Large intestine (tissue), 3 donors: Measurements from ENCODE around the gene RIPK4. TPM values are rescaled to one million over a fixed set of nuclear protein-coding genes. Genes with fewer than 3 reads are reported as not detected.

Source experiments
- DNase-seq, 2 donors: peaks; one replicate each; pipeline versions ENCODE4 v3.0.0 to v3.0.0-alpha.2; 2013
- H3K27ac ChIP-seq: one replicate; pipeline ENCODE4 v1.5.1; 2013; ENCODE audit warnings: low read length
- H3K27me3 ChIP-seq: 2 replicates; pipeline ENCODE4 v1.6.1; 2013; ENCODE audit warnings: low read length; ENCODE audit not compliant: control insufficient read depth, insufficient read depth
- H3K36me3 ChIP-seq: 2 replicates; pipeline ENCODE4 v1.6.1; 2013; ENCODE audit warnings: low read length; ENCODE audit not compliant: control insufficient read depth, insufficient read depth
- H3K4me1 ChIP-seq: one replicate; pipeline ENCODE4 v1.6.1; 2013; ENCODE audit warnings: low read length; ENCODE audit not compliant: control insufficient read depth, insufficient read depth
- H3K4me3 ChIP-seq: one replicate; pipeline ENCODE4 v1.5.1; 2013; ENCODE audit warnings: low read length
- H3K9me3 ChIP-seq: one replicate; pipeline ENCODE4 v1.6.1; 2013; ENCODE audit warnings: mild to moderate bottlenecking, low read depth, low read length, moderate library complexity; ENCODE audit not compliant: control insufficient read depth
- WGBS: methylation state at CpG from one replicate; pipeline ENCODE4 v1.1.5; 2013; ENCODE audit warnings: low lambda C conversion rate; ENCODE audit not compliant: insufficient coverage; 5-methylcytosine and 5-hydroxymethylcytosine counted together
- polyA plus RNA-seq: library from polyadenylated mRNA; unstranded; fragments of 120-200 nt; gene quantifications from one replicate; pipeline ENCODE4 v1.2.1, GENCODE V29; 2013

Gene RIPK4
- polyA plus RNA-seq, 1 donor, result 22.2 TPM

- no CpG with 5 or more reads among the region's 4 CpGs for WGBS
Measured at GRCh38 chr21:41805643-41806042, 38.8 kb upstream of the RIPK4 start.

GRCh38 chr21:41805038-41805437 is 38.2 kb upstream of the RIPK4 start:
- Histone ChIP-seq H3K27ac (no peak overlapping the region), H3K4me1 (no peaks in the 10 kb centered on the region), H3K36me3 (peaks cover 26% of the 10 kb centered on the region), H3K27me3 (no peaks in the 10 kb centered on the region), H3K9me3 (no peaks in the 10 kb centered on the region), H3K4me3 (no peak overlapping the region)
- DNase-seq, result no peak
- WGBS, result no CpG with 5 or more reads among the region's 10 CpGs

More at GRCh38 chr21:41805643-41806042, 38.8 kb upstream of the RIPK4 start:
- DNase-seq, result no peak
- no peak overlapping the region for H3K27ac ChIP-seq
- no peaks in the 10 kb centered on the region for H3K9me3 ChIP-seq
- no peaks in the 10 kb centered on the region for H3K4me1 ChIP-seq
- peaks cover 26% of the 10 kb centered on the region for H3K36me3 ChIP-seq
- H3K27me3 ChIP-seq, result no peaks in the 10 kb centered on the region
- H3K4me3 ChIP-seq, result no peak overlapping the region

GRCh38 chr21:41804381-41804780 is 37.5 kb upstream of the RIPK4 start:
- no peak overlapping the region for H3K4me3 ChIP-seq
- no peaks in the 10 kb centered on the region for H3K9me3 ChIP-seq
- WGBS, result no CpG with 5 or more reads among the region's 10 CpGs
- peaks cover 22% of the 10 kb centered on the region for H3K36me3 ChIP-seq
- no peak overlapping the region for H3K27ac ChIP-seq
- no peak for DNase-seq
- no peaks in the 10 kb centered on the region for H3K4me1 ChIP-seq
- H3K27me3 ChIP-seq, result no peaks in the 10 kb centered on the region

GRCh38 chr21:41803316-41803715 is 36.5 kb upstream of the RIPK4 start:
- no peak for DNase-seq
- H3K36me3 ChIP-seq, result peaks cover 24% of the 10 kb centered on the region
- WGBS, result no CpG with 5 or more reads among the region's 13 CpGs
- H3K9me3 ChIP-seq, result no peaks in the 10 kb centered on the region
- H3K27ac ChIP-seq, result no peak overlapping the region
- H3K4me3 ChIP-seq, result no peak overlapping the region
- no peaks in the 10 kb centered on the region for H3K27me3 ChIP-seq
- H3K4me1 ChIP-seq, result no peaks in the 10 kb centered on the region

- no peak overlapping the region for H3K4me3 ChIP-seq
- DNase-seq, result no peak
- no CpG with 5 or more reads among the region's 19 CpGs for WGBS
Measured at GRCh38 chr21:41802684-41803083, 35.8 kb upstream of the RIPK4 start.

GRCh38 chr21:41802198-41802584 is 35.3 kb upstream of the RIPK4 start:
- H3K9me3 ChIP-seq, result no peaks in the 10 kb centered on the region
- H3K4me3 ChIP-seq, result no peak overlapping the region
- H3K27me3 ChIP-seq, result no peaks in the 10 kb centered on the region
- no CpG with 5 or more reads among the region's 5 CpGs for WGBS
- no peaks in the 10 kb centered on the region for H3K4me1 ChIP-seq
- H3K27ac ChIP-seq, result no peak overlapping the region
- peaks cover 26% of the 10 kb centered on the region for H3K36me3 ChIP-seq
- no peak for DNase-seq

More at GRCh38 chr21:41802684-41803083, 35.8 kb upstream of the RIPK4 start:
- no peaks in the 10 kb centered on the region for H3K4me1 ChIP-seq
- H3K9me3 ChIP-seq, result no peaks in the 10 kb centered on the region
- H3K27ac ChIP-seq, result no peak overlapping the region
- H3K27me3 ChIP-seq, result no peaks in the 10 kb centered on the region
- H3K36me3 ChIP-seq, result peaks cover 26% of the 10 kb centered on the region

- Histone ChIP-seq H3K27me3 (no peaks in the 10 kb centered on the region), H3K4me1 (no peaks in the 10 kb centered on the region), H3K4me3 (no peak overlapping the region), H3K36me3 (peaks cover 26% of the 10 kb centered on the region), H3K27ac (no peak overlapping the region), H3K9me3 (no peaks in the 10 kb centered on the region)
- DNase-seq, result no peak
- 67% methylated on average over 3 of the region's 32 CpGs for WGBS
Measured at GRCh38 chr21:41801321-41802197, 34.7 kb upstream of the RIPK4 start.

- no peak overlapping the region for H3K27ac ChIP-seq
- H3K4me1 ChIP-seq, result no peaks in the 10 kb centered on the region
- H3K27me3 ChIP-seq, result no peaks in the 10 kb centered on the region
- no peak overlapping the region for H3K4me3 ChIP-seq
- WGBS, result no CpG with 5 or more reads among the region's 24 CpGs
- H3K9me3 ChIP-seq, result no peaks in the 10 kb centered on the region
- no peak for DNase-seq
- peaks cover 26% of the 10 kb centered on the region for H3K36me3 ChIP-seq
Measured at GRCh38 chr21:41800425-41801320, 33.8 kb upstream of the RIPK4 start.

- Histone ChIP-seq H3K9me3 (no peaks in the 10 kb centered on the region), H3K27ac (no peak overlapping the region), H3K27me3 (no peaks in the 10 kb centered on the region), H3K4me1 (no peaks in the 10 kb centered on the region), H3K36me3 (peaks cover 24% of the 10 kb centered on the region), H3K4me3 (no peak overlapping the region)
- no CpG with 5 or more reads among the region's 7 CpGs for WGBS
- no peak for DNase-seq
Measured at GRCh38 chr21:41799763-41800162, 32.9 kb upstream of the RIPK4 start.

- DNase-seq, result no peak
- peaks cover 21% of the 10 kb centered on the region for H3K36me3 ChIP-seq
- no peaks in the 10 kb centered on the region for H3K4me1 ChIP-seq
- no peaks in the 10 kb centered on the region for H3K27me3 ChIP-seq
- no peaks in the 10 kb centered on the region for H3K9me3 ChIP-seq
- H3K4me3 ChIP-seq, result no peak overlapping the region
- no peak overlapping the region for H3K27ac ChIP-seq
- WGBS, result no CpG with 5 or more reads among the region's 20 CpGs
Measured at GRCh38 chr21:41798326-41798725, 31.5 kb upstream of the RIPK4 start.
